ENCODE measurements around the gene UMAD1. TPM values are rescaled to one million over a fixed set of nuclear protein-coding genes. Genes with fewer than 3 reads are reported as not detected.

UMAD1 gene
- total and polyA plus RNA-seq, 2 donors (not counting 3 experiments of a cell fraction or from before 2014, with no cell fraction given), result 5.6 to 6.6 TPM

DNA sequence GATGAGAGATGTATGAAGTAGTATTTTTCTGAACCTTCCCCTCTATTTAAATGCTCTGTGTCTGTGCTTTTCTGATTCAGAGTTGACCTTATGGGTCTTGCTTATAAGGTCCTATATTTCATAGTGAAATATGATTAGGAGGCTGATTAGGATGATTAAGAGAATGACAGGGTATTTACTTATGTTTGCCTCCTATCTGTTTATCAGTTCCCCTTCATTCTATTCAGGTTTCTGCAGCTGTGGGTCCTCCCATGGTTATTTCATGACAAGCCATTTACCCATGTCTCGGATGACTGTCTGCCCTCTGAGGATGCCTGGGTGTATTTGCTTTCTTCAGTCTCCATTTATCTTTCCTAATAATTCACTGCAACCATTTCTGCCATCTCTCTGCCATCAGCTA lies 61.0 kb downstream of the UMAD1 start:
- intact Hi-C loops (cut with micrococcal nuclease), result no loop called here
- Histone ChIP-seq H3K4me2 (ENCODE audit: insufficient read depth, low read length) (no peak overlapping the region), H2AFZ (ENCODE audit: low read depth, low read length) (no peak overlapping the region), H4K20me1 (replicated peaks; ENCODE audit: control insufficient read depth, extremely low read depth, insufficient read depth, low read length) (no peaks in the 10 kb centered on the region), H3K27me3 (ENCODE audit: control insufficient read depth in 2 of 2, insufficient read depth in 2 of 2, low read length in 2 of 2) (no peaks in the 10 kb centered on the region), H3K79me2 (ENCODE audit: control insufficient read depth, insufficient read depth, low read length) (no peaks in the 10 kb centered on the region), H3K27ac (ENCODE audit: insufficient read depth, low read depth, low read length) (no peak overlapping the region), H3K9me1 (replicated peaks; ENCODE audit: control insufficient read depth, extremely low read depth, insufficient read depth, low read length) (no peaks in the 10 kb centered on the region), H3K4me3 (replicated peaks in 1 of 3; ENCODE audit: insufficient read depth in 1 of 3, low read depth in 1 of 3, low read length in 3 of 3) (no peak overlapping the region), H3K4me1 (ENCODE audit: control insufficient read depth, extremely low read depth, insufficient read depth, low read length) (no peaks in the 10 kb centered on the region), H3K9ac (replicated peaks; ENCODE audit: extremely low read depth, insufficient read depth, low read length) (no peak overlapping the region), H3K36me3 (ENCODE audit: control insufficient read depth in 2 of 2, extremely low read depth in 1 of 2, insufficient read depth in 2 of 2, low read length in 2 of 2) (no peaks in the 10 kb centered on the region), H3K9me3 (replicated peaks; ENCODE audit: control insufficient read depth, insufficient read depth, low read length) (no peaks in the 10 kb centered on the region)
- no peak for FAIRE-seq
- no peak for DNase-seq (ENCODE audit: low read depth, low spot score)
- TF ChIP-seq POLR2AphosphoS5 (IDR thresholded peaks at IDR 0.05; ENCODE audit: insufficient read depth, low read depth, low read length), result no peak
- no peak for TF ChIP-seq POLR2A (IDR thresholded peaks at IDR 0.05; ENCODE audit: low read depth, low read length)
- TF ChIP-seq, protein P1, sequence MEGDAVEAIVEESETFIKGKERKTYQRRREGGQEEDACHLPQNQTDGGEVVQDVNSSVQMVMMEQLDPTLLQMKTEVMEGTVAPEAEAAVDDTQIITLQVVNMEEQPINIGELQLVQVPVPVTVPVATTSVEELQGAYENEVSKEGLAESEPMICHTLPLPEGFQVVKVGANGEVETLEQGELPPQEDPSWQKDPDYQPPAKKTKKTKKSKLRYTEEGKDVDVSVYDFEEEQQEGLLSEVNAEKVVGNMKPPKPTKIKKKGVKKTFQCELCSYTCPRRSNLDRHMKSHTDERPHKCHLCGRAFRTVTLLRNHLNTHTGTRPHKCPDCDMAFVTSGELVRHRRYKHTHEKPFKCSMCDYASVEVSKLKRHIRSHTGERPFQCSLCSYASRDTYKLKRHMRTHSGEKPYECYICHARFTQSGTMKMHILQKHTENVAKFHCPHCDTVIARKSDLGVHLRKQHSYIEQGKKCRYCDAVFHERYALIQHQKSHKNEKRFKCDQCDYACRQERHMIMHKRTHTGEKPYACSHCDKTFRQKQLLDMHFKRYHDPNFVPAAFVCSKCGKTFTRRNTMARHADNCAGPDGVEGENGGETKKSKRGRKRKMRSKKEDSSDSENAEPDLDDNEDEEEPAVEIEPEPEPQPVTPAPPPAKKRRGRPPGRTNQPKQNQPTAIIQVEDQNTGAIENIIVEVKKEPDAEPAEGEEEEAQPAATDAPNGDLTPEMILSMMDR (IDR thresholded peaks at IDR 0.05; ENCODE audit: extremely low read depth in 1 of 2, insufficient read depth in 1 of 2, low read depth in 1 of 2, low read length in 2 of 2), result no peak
- TF ChIP-seq, protein P2, sequence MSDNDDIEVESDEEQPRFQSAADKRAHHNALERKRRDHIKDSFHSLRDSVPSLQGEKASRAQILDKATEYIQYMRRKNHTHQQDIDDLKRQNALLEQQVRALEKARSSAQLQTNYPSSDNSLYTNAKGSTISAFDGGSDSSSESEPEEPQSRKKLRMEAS (IDR thresholded peaks at IDR 0.05; ENCODE audit: insufficient read depth, insufficient read length), result no peak
- no peak for TF ChIP-seq EZH2 (IDR thresholded peaks at IDR 0.05; ENCODE audit: borderline replicate concordance, low read depth, low read length, severe bottlenecking)
- TF ChIP-seq GATA2 (IDR thresholded peaks at IDR 0.05; ENCODE audit: insufficient read depth, insufficient read length, low read depth, low read length), result no peak
- no peak for TF ChIP-seq FOS (IDR thresholded peaks at IDR 0.05; ENCODE audit: borderline replicate concordance, insufficient read depth, low read length)
- TF ChIP-seq JUN (IDR thresholded peaks at IDR 0.05; ENCODE audit: borderline replicate concordance, insufficient read depth, insufficient read length, low read depth), result no peak
- no peak for TF ChIP-seq MYC (IDR thresholded peaks at IDR 0.05; ENCODE audit: low read depth, low read length)
- dilution Hi-C loops (cut with MboI; ENCODE audit: extremely low pct_ligation_motif_present, low sequenced_read_pairs), result no loop called here
- BruUV-seq (replicated peaks), result no TSS peak
- ChIA-PET POLR2A (no interaction called here), CTCF (interaction anchor here (2.7 kb wide), 1 partner anchor 20 kb away, joined by 14 read pairs; no protein-coding TSS in a partner anchor)
